Measurements from ENCODE around the gene GLT6D1.
"Not testable (repeated sequence)": the region's sequence is repeated elsewhere in the genome, so short reads cannot be mapped to it uniquely, and the experiment has no call there.

The GLT6D1 gene, protein sequence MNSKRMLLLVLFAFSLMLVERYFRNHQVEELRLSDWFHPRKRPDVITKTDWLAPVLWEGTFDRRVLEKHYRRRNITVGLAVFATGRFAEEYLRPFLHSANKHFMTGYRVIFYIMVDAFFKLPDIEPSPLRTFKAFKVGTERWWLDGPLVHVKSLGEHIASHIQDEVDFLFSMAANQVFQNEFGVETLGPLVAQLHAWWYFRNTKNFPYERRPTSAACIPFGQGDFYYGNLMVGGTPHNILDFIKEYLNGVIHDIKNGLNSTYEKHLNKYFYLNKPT

DNA sequence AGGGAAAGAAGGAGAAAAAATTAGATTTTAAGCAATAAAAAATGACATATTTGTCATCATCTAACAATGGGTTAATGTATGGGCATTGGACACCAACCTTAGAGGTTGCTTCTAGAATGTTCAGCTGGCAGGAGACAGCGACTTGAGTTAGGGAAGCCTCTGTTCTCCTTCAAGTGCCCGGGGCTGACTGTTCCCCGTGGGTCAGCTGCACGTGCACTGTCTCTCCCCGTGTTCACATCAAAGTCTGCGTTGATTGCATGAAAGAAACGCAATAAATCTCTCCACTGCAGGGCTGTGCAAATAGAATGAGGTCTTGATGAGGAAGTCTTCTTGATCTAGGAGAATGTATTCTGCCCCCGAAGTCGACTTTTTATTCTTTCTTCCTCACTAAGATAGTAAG is at the start of gene GLT6D1:
GLT6D1 (minus strand) TSS at position 345 of the 400 bp plus-strand sequence. CDS start 353 bp downstream, outside the sequence.
- DNase-seq (ENCODE audit: low spot score): no peak

DNA sequence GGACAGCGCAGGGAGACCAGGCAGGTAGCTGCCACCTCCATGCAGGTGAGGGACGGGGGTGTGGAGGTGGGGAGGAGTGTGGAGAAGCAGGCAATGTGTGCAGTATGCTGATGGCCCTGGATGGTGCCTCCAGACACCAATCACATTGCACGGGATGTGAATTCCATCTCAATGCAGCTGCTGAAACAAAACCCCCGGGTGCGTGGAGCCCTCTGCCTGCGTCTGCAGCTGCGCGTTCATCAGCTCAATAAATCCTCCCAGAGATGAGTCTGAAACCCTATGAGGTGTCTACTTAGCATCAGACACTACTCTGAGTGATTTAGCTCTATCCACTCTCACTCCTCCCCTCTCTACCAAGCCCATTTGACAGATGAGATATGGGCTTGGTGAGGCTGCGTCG is 49.7 kb upstream of the GLT6D1 start:
- DNase-seq (ENCODE audit: low spot score): no peak

DNA sequence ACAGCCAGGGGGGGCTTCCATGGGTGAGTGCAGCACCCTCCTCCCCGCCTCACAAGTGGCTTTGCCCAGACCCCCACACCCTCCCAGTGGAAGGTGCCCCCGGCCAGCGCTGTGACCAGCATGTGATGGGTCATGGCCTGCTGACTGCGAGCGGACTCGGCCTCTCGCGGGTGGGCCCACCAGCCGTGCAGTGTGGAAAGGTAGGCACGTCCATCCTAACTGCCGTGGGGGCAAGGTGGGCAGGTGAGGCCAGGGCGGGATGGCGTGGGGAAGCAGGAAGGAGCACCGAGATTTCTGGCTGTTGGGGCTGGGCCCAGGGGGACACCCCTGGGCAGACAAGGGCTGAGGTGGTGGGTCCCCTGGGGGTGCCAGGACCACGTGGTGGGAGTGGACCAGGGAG is 47.9 kb upstream of the GLT6D1 start:
- DNase-seq (ENCODE audit: low spot score): no peak

DNA sequence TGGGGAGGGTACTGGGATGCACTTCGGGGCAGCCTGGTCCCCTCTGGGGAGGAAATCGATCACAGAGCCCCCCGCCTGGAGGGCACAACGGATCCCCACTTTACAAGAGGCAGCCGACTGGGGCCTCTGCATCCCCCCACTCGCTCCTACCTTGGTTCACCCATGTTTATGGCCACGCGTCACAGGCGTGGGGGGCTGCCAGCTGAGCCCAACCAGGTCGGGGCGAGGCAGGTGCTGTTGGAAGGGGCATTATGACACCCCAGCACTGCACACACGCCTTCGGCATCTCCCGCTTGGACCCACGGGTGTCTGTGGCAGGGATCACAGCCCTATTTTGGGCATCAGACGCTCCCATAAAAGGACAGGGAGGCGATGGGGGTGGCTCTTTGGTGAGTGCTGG is 45.4 kb upstream of the GLT6D1 start:
- DNase-seq (ENCODE audit: low spot score): no peak

DNA sequence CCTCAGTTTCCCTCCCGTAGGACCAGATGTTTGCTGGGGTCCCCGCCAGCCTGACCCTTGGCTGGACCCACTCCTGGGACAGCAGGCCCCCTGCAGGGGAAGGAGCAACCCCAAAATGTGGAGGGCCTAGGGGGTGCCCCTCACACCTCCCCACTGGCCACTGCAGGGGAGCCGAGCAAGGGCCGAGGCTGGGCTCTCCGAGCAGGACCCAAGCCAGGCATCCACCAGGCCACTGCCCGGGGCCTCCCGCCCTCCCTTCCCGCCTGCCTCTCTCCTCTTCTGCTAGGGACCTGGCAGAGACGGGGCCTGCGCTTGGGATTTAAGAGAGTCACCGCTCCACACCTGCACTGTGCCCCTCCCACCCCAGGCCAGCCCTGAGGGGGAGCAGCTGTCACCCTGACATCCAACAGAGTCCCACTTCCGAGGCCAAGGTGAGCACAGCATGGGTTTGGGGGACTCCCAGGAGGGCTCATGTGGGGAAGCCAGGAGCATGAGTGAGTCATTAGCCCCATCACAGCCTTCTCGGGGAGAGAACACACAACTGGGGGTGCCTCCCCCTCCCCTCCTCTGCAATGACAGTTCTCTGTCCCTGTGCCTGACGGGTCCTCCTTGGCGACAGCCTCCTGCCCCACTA is 44.2 kb upstream of the GLT6D1 start:
- no peak for DNase-seq (ENCODE audit: low spot score)

DNA sequence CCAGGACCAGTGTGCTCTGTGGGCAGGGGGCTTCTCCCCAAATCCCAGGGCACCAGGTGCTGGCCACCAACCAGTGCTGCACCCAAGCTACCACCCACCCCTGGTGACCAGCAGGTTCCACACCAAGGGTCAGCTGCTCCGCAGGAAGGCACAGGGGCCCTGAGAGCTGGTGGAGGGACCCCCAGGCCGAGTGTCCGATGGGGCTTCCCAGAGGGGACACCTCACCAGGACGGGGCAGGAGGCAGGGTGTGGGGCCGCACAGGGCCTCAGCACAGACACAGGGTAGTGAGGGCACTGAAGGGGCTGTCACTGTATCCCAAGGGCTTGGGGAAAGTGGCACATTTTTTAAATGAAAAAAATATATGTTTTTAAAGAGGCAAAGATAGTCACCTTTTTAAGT is 41.8 kb upstream of the GLT6D1 start:
- no peak for DNase-seq (ENCODE audit: low spot score)

DNA sequence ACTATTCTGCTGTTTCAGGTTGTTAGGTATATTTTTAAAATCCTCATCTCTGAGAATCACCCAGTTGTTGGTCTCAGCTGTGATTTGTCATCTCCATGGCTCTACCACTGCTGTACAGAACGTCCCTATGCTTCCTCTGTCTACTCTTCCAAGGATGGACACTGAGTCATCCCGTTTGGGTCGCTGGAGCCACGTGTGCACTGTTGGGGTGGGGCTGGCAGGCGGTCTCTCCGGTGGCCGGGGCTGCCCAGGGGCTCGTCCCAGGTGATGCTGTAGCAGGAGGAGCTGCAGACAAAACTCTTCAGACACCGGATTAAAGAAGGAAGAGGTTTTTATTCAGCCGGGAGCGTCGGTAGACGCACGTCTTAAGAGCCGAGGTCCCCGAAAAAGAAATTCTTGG is 40.7 kb upstream of the GLT6D1 start:
- DNase-seq (ENCODE audit: low spot score): no peak

DNA sequence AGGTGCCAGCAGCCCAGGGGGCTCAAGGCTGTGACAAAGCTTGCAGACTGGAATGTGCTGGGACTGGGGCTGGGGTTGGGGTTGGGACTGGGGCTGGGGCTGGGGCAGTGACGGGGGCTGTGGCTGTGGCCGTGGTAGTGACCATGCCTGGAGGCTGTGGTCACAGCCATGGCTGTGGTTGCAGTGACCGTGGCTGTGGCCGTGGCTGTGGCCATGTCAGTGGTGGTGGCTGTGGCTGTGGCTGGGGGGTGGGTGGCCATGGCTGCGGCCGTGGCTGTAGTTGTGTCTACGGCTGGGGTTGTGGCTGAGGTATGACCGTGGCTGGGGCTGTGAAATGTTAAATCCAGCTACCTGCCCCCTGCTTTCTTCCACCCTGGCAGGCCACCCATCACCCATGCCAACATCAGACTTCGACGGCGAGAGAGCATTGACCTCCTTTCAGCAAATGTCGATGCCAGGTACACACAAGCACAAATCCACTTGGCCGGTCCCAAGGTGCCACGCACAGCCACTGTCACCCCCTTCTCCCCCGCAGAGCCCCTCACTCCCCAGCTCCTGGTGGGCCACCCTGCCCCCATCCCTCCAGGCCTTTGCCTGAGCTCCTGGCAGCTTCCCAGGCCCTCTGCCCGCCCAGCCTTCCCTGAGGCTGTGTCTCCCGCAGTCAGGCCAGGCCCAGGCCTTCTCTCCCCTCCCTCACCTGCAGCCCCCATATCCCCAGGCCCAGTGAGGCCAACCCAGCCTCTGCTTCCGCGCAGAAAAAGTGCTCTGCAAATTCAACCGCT is 39.1 kb upstream of the GLT6D1 start:
- no peak for DNase-seq (ENCODE audit: low spot score)

DNA sequence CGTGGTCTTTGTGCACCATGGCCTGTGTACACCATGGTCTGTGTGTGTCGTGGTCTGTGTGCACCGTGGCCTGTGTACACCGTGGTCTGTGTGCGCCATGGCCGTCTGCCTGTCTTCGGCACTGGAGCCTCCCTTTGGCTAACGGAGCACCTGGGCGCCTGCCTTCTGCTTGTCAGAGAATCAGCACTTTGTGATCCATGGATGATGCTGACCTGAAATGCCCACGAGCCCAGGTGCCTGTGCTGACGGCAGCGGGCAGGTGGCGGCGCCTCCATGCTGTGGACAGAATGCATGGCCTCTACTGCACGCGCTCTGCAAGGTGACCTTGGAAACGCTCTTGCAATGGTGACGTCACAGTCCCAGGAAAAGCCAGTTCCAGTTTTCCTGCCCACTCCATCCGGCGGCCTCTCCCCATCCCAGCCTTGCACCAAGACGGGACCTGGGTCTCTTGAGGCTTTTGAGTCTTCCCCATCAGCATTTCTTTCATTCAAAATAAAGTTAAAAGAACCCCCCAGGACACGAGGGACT is 38.4 kb upstream of the GLT6D1 start:
- DNase-seq (ENCODE audit: low spot score): no peak

DNA sequence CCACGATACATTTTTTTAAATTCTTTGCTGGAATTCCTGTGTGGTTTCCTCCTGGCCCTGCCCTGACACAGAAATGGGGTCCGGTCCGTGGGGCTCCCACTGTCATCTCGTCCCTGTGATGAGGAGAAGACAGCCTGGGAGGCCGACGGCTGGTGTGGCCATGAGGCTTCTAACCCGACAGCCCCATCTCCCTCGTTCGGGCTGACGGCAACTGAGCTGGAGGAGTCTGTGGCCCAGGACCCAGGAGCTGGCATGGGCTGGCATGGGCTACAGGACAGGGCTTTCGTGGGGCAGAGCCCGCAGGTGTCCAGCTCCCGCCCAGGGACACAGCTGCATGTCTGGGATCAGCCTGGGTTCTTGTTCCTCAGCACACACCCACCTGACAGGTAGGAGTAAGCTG is 37.6 kb upstream of the GLT6D1 start:
- DNase-seq (ENCODE audit: low spot score): no peak

DNA sequence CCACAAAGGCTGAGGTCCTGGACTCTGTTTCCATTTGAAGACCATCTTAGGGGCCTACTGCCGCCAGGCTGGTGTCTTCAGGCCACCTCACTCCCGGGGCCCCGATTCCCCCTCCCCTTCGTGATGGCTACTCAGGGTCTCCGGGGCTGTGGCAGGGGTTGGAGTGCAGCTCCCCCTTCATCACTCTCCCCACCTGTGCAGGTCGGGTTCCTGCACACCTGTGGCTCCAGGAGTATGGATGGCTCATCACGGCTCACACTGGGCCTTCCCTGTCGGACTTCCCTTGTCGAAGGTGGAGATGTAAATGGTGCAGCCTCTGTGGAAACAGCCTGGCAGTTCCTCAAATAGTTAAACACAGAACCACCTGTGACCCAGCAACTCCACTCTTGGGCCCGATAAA is 35.6 kb upstream of the GLT6D1 start:
- DNase-seq (ENCODE audit: low spot score): no peak

DNA sequence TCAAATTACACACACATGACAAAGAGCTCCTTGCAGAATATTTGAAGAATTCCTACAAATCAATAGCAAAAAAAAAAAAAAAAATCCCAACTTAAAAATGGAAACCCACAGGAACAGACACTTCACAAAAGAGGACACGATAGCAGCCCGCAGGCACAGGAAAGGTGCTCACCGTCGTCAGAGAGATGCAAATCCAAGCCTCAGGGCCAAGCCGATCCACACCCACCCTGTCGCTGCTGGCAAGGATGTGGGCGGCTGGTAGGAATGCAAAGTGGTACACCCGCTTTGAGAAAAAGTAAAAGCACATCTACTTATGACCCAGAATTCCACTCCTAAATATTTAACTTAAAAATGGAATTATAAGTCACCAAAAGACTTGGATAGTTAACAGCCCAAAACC is 34.6 kb upstream of the GLT6D1 start:
- no peak for DNase-seq (ENCODE audit: low spot score)

DNA sequence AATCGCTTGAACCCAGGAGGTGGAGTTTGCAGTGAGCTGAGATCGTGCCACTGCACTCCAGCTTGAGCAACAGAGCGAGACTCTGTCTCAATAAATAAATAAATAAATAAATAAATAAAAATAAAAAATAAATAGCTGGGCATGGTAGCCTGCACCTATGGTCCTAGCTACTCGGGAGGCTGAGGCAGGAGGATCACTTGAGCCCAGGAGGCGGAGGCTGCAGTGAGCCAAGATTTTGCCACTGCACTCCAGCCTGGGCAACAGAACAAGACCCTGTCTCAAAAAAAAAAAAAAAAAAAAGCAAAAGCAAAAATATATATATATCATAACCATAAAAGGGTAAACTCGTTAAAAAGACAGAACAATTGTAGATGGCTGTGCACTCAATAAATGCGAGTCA is 33.4 kb upstream of the GLT6D1 start:
- not testable (repeated sequence) for DNase-seq (ENCODE audit: low spot score)

DNA sequence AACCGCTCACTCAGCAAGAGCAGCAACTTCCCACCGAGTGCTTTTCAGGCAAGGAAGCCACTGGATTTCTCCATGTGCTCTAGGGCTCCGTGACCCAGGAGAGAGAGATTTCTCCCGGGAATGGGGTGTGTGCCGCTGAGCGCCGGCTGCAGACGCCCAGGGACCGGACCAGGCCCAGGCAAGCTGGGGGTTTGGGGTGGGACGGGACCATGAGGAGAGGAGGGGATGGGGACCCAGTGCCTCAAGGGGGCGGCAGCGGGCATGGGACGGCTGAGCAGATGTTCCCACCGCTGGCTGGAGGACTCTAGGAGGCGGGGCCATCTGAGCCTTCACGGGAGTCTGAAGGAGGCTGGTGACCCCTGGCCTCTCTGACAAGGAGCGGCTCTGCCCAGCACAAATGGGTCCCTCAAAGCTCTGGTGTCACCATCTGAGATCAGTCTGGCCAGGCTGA is 32.3 kb upstream of the GLT6D1 start:
- DNase-seq (ENCODE audit: low spot score): no peak

DNA sequence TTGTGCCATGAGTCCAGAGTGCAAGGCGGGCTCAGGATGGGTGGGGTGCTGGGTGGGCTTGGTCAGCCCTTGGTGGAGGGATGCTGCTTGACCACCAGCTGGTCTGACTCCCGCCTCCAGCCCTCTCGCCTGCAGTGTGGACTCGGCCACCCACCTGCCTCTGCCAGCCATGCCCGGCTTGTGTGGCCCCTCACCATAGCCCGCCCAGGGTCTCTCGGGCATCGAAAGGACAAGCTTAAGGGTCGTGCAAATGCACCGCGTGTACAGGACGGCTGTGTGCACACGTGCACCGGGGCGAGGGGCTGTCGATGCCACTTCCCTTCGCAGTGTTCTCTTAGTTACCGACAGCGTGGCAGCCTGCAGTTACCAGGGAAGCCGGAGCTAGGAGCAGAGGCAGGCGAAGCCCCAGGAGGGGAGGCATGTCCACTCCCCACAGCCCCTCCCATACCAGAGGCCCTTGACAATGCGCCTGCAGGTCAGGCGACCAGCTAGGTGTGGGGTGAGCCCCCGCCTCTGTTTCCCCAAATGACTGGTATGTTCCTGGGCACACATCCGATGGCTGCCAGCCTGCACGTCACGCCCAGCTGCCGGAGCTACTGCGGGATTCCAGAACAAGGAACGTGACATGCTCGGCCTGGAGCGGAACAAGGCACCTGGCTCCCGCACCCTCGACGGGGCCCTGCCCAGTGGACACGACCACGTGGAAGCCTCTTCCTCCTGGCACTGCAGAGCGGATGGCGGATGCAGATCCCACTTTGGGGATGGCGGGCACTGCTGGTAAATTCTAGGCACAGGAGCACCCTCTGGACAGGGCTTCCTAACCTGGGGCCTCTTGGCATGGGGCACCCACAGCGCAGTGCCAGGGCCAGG is 31.6 kb upstream of the GLT6D1 start:
- no peak for DNase-seq (ENCODE audit: low spot score)

DNA sequence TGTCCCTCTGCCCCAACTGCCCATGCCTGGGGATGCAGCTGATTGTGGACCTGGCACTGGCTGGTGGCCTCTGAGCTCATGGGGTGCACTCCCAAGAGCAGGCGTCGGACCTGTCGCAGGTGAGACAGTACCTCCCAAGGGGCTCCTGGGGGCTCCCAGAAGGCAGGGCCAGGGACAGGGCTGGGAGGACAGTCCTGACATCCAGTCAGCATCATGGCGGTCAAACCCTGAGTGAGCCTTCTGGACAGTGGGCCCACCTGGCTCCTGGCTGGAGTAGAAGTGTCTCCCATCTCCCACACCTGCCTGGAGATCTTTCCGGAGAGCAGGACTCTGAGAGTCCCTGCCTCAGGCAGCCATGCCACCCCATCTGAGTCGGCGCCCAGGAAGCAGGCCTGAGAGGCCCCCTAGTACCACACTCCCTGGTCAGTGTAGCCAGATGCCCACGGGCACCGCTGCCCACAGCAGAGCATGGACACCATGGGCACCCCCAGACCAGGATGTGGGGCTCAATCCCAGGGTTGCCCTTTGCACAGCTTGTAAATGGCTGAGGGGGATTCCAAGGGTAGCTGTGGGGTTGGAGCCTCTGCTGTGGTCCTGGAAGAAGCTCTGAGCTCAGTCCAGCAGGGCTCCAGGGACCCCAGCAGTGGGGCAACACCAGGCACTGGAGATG is 30.4 kb upstream of the GLT6D1 start:
- DNase-seq (ENCODE audit: low spot score): no peak

DNA sequence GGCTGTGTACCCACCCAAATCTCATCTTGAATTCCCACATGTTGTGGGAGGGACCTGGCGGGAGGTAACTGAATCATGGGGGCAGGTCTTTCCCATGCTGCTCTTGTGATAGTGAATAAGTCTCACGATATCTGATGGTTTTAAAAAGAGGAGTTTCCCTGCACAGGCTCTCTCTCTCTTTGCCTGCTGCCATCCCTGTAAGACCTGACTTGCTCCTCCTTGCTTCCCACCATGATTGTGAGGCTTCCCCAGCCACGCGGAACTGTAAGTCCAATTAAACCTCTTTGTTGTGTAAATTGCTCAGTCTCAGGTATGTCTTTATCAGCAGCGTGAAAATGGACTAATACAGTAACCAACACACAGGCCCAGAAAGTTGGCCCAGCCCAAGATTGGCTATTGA is 29.7 kb upstream of the GLT6D1 start:
- DNase-seq (ENCODE audit: low spot score): not testable (repeated sequence)

DNA sequence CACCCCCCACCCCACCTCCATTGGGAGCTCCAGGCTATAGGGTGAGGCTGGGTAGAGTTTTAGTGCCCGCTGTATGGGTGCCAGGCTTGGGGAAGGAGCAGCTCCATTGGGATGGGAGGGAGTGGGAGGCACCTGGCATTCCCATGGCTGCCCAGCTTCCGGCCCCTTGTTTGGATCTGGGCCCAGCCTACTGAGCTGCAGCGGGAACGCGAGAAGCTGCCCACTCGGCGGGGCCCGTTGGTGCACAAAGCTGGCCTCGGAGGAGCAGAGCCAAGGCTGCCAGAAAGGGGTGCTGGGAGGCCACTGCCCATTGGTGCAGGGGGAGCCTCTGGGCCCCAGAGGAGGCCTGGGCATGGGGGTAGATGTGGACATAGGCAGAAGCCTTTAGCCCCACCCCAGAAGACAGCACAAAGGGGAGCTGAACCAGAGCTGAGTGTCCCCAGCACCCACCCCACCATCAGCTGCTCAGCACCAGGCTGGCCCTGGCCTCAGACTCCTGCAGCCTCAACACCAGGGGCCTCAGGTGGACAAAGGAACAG is 28.2 kb upstream of the GLT6D1 start:
- DNase-seq (ENCODE audit: low spot score): no peak

DNA sequence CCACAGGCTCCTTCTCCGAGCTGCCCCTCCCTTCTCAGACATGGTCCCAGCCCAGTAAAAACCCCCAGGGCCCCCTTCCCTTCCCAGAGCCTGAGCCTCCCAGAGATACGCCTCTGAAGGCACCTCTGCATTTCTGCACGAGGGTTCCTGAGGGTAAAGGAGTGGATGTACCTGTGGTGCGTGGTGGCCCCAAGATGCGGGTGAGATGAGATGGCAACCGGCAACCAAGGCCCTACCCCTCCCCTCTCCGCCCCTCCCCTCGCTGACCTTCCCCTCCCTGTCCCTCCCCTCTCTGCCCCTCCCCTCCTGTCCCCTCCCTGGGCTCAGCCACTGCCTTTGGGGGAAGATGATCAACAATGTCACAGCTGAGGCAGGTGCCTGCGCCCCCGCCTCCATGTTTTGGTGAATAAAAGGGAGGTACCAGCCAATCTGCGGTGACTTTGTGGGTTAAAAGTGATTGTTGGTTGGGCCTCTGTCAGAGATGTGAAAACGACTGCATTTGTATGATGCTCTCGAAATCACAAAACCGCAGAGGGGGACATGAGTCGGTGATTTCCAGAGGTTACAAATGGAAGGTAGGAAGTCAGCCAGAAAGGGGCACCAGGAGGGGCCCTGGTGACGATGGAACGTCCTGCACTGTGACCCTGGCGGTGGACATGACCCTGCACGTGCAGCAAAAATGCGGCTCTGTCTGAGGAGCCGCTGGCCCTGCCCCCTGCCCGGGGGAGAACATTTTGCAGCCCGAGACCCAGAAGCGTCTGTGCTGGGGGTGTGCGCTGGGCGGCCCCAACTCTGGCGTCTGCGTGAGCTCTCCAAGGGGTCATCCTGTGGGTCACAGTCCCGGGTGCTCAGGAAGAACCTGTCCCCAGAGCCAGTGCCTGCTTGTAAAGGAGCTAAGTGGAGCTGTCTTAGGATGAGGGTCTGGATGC is 27.5 kb upstream of the GLT6D1 start:
- DNase-seq (ENCODE audit: low spot score): no peak

DNA sequence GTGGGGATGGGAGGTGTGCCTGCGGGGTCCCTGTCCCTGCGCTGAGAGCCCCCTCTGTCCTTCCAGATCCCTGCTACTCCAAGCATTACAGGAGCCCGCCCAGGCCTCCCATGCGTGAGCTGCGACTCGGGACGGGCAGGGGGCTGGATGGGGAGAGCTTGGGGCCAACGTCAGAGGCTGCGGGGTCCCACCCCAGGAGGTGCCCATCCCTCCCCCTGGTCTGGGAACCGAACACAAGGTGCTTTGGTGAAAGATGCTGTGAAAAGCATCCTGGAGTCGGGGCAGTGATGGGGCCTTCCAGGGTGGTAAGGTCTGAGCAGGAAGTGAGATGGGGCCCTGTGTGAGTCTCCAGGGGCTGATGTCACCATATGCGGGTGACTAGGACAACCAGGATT is 26.5 kb upstream of the GLT6D1 start:
- DNase-seq (ENCODE audit: low spot score): no peak

Measured in hematopoietic multipotent progenitor cell treated with erythropoietin and hydrocortisone succinate and interleukin-3 and kit ligand, for 17 days (in vitro differentiated cells).